HEK293 (cell line): ENCODE results near the gene SPECC1.
"Not testable (repeated sequence)": the region's sequence is repeated elsewhere in the genome, so short reads cannot be mapped to it uniquely, and the experiment has no call there.

Experiments used
- CTCF ChIA-PET: fragments of 350-600 bp; formaldehyde crosslinking; extraction: SDS; loops from one replicate; lab custom pipeline; 2021; ENCODE audit warnings: antibody characterized with exemption; lab: Yijun Ruan, JAX
- POLR2A ChIA-PET: fragments of 300-600 bp; formaldehyde crosslinking; extraction: SDS; loops from one replicate; lab custom pipeline; 2020; ENCODE audit warnings: antibody characterized with exemption, inconsistent platforms; lab: Yijun Ruan, JAX
- H3K27ac ChIP-seq: fragments of 200-500 bp; sonication (Bioruptor generic); 2 replicates; pipeline ENCODE4 v1.5.1; 2014; ENCODE audit warnings: low read depth, low read length, control low read depth, inconsistent platforms; ENCODE audit errors: extremely low read depth
- H3K36me3 ChIP-seq, 2 experiments: fragments of 200-500 bp in 1 of 2; sonication (Bioruptor generic) in 1 of 2; 1 replicate in 1 of 2; 2 replicates in 1 of 2; pipeline ENCODE4 v1.5.1; 2014 to 2017; ENCODE audit warnings: inconsistent platforms in 2 of 2, low read length in 2 of 2; ENCODE audit not compliant: control insufficient read depth in 2 of 2, insufficient read depth in 1 of 2
- H3K4me1 ChIP-seq: fragments of 200-500 bp; sonication (Bioruptor generic); 2 replicates; pipeline ENCODE4 v1.5.1; 2014; ENCODE audit warnings: mild to moderate bottlenecking, low read length, inconsistent platforms; ENCODE audit not compliant: control insufficient read depth, insufficient read depth
- H3K4me3 ChIP-seq: 2 replicates; pipeline ENCODE4 v1.5.1; 2011; ENCODE audit warnings: low read depth, mild to moderate bottlenecking, control low read depth, low read length, moderate library complexity
- H3K9me3 ChIP-seq: fragments of 200-500 bp; sonication (Bioruptor generic); 2 replicates; pipeline ENCODE4 v1.5.1; 2014; ENCODE audit warnings: low read depth, low read length, inconsistent platforms; ENCODE audit not compliant: control insufficient read depth, insufficient read depth
- GLIS2 ChIP-seq: fragments of 450-650 bp; formaldehyde crosslinking; IDR thresholded peaks from 2 replicates; pipeline ENCODE4 v1.5.1; 2016; ENCODE audit warnings: missing biosample characterization, missing genetic modification characterization
- ZFP3 ChIP-seq: fragments of 450-650 bp; formaldehyde crosslinking; IDR thresholded peaks from 2 replicates; pipeline ENCODE4 v1.5.1; 2016; ENCODE audit warnings: low read depth, missing biosample characterization, missing genetic modification characterization
- ZNF146 ChIP-seq: fragments of 450-650 bp; formaldehyde crosslinking; IDR thresholded peaks from 2 replicates; pipeline ENCODE4 v1.5.1; 2016; ENCODE audit warnings: missing biosample characterization, missing genetic modification characterization
- ZNF175 ChIP-seq: fragments of 450-650 bp; formaldehyde crosslinking; IDR thresholded peaks from 2 replicates; pipeline ENCODE4 v1.5.1; 2016; ENCODE audit warnings: missing biosample characterization, missing genetic modification characterization
- ZNF266 ChIP-seq: fragments of 450-650 bp; formaldehyde crosslinking; IDR thresholded peaks from 2 replicates; pipeline ENCODE4 v1.5.1; 2016; ENCODE audit warnings: missing biosample characterization, missing genetic modification characterization, low read depth
- ZNF341 ChIP-seq: fragments of 450-650 bp; formaldehyde crosslinking; IDR thresholded peaks from 2 replicates; pipeline ENCODE4; 2016; ENCODE audit warnings: low read depth, missing biosample characterization, missing genetic modification characterization
- ZNF426 ChIP-seq: fragments of 450-650 bp; formaldehyde crosslinking; IDR thresholded peaks from 2 replicates; pipeline ENCODE4 v1.5.1; 2017; ENCODE audit warnings: missing biosample characterization, missing genetic modification characterization, mild to moderate bottlenecking, inconsistent platforms, moderate library complexity
- ZNF521 ChIP-seq: fragments of 450-650 bp; formaldehyde crosslinking; IDR thresholded peaks from 2 replicates; pipeline ENCODE4 v1.5.1; 2017; ENCODE audit warnings: missing biosample characterization, mild to moderate bottlenecking, missing genetic modification characterization
- ZNF600 ChIP-seq: fragments of 450-650 bp; formaldehyde crosslinking; IDR thresholded peaks from 2 replicates; pipeline ENCODE4 v1.5.1; 2016; ENCODE audit warnings: missing biosample characterization, missing genetic modification characterization
- ZNF629 ChIP-seq: fragments of 450-650 bp; formaldehyde crosslinking; IDR thresholded peaks from 2 replicates; pipeline ENCODE4 v1.5.1; 2017; ENCODE audit warnings: missing biosample characterization, missing genetic modification characterization
- TF ChIP-seq, protein P1 (sequence below): fragments of 450-650 bp; formaldehyde crosslinking; IDR thresholded peaks from 2 replicates; pipeline ENCODE4 v1.5.1; 2016; ENCODE audit warnings: missing biosample characterization, missing genetic modification characterization
- TF ChIP-seq, protein P2 (sequence below): fragments of 450-650 bp; formaldehyde crosslinking; IDR thresholded peaks from 2 replicates; pipeline ENCODE4 v1.5.1; 2016; ENCODE audit warnings: missing biosample characterization, missing genetic modification characterization
- TF ChIP-seq, protein P3 (sequence below): fragments of 450-650 bp; formaldehyde crosslinking; IDR thresholded peaks from 2 replicates; pipeline ENCODE4 v1.5.1; 2017; ENCODE audit warnings: missing biosample characterization, missing genetic modification characterization
- TF ChIP-seq, protein P4 (sequence below): fragments of 450-650 bp; formaldehyde crosslinking; IDR thresholded peaks from 2 replicates; pipeline ENCODE4 v1.5.1; 2016; ENCODE audit warnings: missing biosample characterization, missing genetic modification characterization

Gene SPECC1

DNA sequence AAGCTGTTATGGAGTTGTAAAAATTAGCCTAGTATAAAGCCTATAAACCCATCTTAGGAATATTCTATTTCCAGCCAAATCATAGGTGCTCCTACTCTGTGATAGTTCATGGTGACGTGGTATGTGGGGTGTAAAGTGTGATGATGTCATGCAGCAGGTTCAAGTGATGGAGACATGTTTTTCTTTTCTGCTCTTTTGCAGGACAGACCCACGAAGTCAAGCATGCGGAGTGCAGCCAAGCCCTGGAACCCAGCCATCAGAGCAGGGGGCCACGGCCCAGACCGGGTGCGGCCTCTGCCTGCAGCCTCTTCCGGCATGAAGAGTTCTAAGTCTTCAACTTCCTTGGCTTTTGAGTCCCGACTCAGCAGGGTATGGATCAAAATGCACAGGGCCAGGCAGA, 87.3 kb downstream of the SPECC1 start (continued):
- TF ChIP-seq, protein P1, sequence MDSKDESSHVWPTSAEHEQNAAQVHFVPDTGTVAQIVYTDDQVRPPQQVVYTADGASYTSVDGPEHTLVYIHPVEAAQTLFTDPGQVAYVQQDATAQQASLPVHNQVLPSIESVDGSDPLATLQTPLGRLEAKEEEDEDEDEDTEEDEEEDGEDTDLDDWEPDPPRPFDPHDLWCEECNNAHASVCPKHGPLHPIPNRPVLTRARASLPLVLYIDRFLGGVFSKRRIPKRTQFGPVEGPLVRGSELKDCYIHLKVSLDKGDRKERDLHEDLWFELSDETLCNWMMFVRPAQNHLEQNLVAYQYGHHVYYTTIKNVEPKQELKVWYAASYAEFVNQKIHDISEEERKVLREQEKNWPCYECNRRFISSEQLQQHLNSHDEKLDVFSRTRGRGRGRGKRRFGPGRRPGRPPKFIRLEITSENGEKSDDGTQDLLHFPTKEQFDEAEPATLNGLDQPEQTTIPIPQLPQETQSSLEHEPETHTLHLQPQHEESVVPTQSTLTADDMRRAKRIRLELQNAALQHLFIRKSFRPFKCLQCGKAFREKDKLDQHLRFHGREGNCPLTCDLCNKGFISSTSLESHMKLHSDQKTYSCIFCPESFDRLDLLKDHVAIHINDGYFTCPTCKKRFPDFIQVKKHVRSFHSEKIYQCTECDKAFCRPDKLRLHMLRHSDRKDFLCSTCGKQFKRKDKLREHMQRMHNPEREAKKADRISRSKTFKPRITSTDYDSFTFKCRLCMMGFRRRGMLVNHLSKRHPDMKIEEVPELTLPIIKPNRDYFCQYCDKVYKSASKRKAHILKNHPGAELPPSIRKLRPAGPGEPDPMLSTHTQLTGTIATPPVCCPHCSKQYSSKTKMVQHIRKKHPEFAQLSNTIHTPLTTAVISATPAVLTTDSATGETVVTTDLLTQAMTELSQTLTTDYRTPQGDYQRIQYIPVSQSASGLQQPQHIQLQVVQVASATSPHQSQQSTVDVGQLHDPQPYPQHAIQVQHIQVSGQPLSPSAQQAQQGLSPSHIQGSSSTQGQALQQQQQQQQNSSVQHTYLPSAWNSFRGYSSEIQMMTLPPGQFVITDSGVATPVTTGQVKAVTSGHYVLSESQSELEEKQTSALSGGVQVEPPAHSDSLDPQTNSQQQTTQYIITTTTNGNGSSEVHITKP (tag by site-specific recombination) = peak; percentile 26
- TF ChIP-seq ZNF175 (tag by site-specific recombination) (no peak), ZNF341 (tag by site-specific recombination) (no peak), ZNF629 (tag by site-specific recombination) (peak; percentile 50), ZFP3 (tag by site-specific recombination) (no peak), GLIS2 (tag by site-specific recombination) (no peak), ZNF600 (tag by site-specific recombination) (0 out of 2 replicates have a peak, but pooled peaks have one; percentile 13)
- TF ChIP-seq, protein P2, sequence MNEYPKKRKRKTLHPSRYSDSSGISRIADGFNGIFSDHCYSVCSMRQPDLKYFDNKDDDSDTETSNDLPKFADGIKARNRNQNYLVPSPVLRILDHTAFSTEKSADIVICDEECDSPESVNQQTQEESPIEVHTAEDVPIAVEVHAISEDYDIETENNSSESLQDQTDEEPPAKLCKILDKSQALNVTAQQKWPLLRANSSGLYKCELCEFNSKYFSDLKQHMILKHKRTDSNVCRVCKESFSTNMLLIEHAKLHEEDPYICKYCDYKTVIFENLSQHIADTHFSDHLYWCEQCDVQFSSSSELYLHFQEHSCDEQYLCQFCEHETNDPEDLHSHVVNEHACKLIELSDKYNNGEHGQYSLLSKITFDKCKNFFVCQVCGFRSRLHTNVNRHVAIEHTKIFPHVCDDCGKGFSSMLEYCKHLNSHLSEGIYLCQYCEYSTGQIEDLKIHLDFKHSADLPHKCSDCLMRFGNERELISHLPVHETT (tag by site-specific recombination) = no peak
- TF ChIP-seq, protein P3, sequence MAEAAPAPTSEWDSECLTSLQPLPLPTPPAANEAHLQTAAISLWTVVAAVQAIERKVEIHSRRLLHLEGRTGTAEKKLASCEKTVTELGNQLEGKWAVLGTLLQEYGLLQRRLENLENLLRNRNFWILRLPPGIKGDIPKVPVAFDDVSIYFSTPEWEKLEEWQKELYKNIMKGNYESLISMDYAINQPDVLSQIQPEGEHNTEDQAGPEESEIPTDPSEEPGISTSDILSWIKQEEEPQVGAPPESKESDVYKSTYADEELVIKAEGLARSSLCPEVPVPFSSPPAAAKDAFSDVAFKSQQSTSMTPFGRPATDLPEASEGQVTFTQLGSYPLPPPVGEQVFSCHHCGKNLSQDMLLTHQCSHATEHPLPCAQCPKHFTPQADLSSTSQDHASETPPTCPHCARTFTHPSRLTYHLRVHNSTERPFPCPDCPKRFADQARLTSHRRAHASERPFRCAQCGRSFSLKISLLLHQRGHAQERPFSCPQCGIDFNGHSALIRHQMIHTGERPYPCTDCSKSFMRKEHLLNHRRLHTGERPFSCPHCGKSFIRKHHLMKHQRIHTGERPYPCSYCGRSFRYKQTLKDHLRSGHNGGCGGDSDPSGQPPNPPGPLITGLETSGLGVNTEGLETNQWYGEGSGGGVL (tag by site-specific recombination) = no peak

DNA sequence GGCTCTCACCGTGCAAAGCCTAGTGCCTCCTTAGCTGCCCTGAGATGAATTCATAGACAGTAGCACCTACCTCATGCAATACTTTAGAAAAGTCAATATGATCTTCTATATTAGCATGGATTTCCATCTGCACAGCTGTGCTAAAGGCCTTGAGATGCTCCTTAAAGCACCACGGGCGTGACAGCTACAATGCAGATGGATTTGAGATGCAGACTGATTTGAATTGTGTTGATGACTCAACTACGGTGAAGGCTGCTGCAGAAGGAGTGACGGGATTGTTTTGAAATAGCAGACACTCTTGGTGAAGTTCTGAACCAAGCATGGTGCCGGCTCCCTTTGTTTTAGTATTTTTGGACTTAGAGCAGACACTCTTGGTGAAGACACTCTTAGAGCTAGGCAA, 88.2 kb downstream of the SPECC1 start:
- POLR2A ChIA-PET = no interaction called here
- Histone ChIP-seq H3K4me1 (peaks cover 21% of the 10 kb centered on the region), H3K27ac (no peak overlapping the region), H3K36me3 (peaks cover 0 to 1% of the 10 kb centered on the region in 2 experiments; a peak in 2 of 3 replicates)
- no peak for TF ChIP-seq ZNF266 (tag by site-specific recombination)
- TF ChIP-seq, all 188 proteins: peak for 0
- CTCF ChIA-PET = interaction anchor here (0.6 to 1.3 kb wide), 3 partner anchors 43 to 178 kb away, joined by 3 to 4 read pairs (median 3); partner anchors contain the start of gene SPECC1
- no peak overlapping the region for H3K4me3 ChIP-seq
- H3K9me3 ChIP-seq = no peaks in the 10 kb centered on the region

DNA sequence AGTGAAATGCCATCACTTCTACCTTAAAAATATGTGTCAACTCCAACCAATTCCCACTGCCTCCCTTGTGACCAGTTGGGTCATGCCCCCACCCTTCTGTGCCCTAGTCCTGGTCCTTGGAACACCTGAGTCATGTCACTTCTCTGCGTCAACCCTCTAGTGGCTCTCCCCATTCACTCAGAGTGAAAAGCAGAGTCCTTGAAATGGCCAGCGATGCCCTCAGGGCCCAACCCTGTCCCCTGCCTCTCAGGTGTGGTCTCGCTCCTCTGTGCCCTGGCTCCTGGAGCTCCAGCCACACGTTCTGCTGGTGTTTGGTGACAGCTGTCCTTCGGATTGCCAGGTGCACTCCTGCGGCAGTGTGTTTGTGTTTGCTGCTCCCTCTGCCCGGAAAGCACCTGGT, 89.2 kb downstream of the SPECC1 start:
- peaks cover 0 to 2% of the 10 kb centered on the region in 2 experiments; a peak in 2 of 3 replicates for H3K36me3 ChIP-seq
- no peak for TF ChIP-seq ZNF521 (tag by site-specific recombination)
- no peak for TF ChIP-seq ZNF426 (tag by site-specific recombination)
- peaks cover 11% of the 10 kb centered on the region for H3K4me1 ChIP-seq
- H3K27ac ChIP-seq = no peak overlapping the region
- ChIA-PET CTCF (interaction anchor here (0.7 to 1.5 kb wide), 2 partner anchors 88 to 106 kb away, joined by 3 to 6 read pairs; no protein-coding TSS in a partner anchor), POLR2A (no interaction called here)
- H3K9me3 ChIP-seq = no peaks in the 10 kb centered on the region
- H3K4me3 ChIP-seq = no peak overlapping the region

DNA sequence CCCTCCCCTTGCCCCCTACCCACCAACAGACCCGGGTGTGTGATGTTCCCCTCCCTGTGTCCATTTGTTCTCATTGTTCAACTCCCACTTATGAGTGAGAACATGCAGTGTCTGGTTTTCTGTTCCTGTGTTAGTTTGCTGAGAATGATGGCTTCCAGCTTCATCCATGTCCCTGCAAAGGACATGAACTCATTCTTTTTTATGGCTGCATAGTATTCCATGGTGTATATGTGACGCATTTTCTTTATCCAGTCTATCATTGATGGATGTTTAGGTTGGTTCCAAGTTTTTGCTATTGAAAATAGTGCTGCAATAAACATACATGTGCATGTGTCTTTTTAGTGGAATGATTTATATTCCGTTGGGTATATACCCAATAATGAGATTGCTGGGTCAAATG, 91.6 kb downstream of the SPECC1 start:
- H3K9me3 ChIP-seq, H3K4me1 ChIP-seq, H3K4me3 ChIP-seq, POLR2A ChIA-PET, H3K36me3 ChIP-seq, H3K27ac ChIP-seq: not testable (repeated sequence)
- CTCF ChIA-PET = interaction anchor here (1.4 to 2.1 kb wide), 3 partner anchors 21 to 108 kb away, joined by 4 to 14 read pairs (median 4); no protein-coding TSS in a partner anchor
- TF ChIP-seq, protein P4, sequence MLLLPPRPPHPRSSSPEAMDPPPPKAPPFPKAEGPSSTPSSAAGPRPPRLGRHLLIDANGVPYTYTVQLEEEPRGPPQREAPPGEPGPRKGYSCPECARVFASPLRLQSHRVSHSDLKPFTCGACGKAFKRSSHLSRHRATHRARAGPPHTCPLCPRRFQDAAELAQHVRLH (tag by site-specific recombination) = 0 out of 2 replicates have a peak, but pooled peaks have one; percentile 26
- peak; percentile 98 for TF ChIP-seq ZNF146
